Stimulated activated effector memory CD8-positive, alpha-beta T cell treated with anti-CD3 and anti-CD28 coated beads, Interleukin-12 subunit alpha, Interleukin-12 subunit beta, amount 100 ng/mL, for 72 hours (primary cell): Measurements from ENCODE around the gene MADCAM1.

Experiments used
- ATAC-seq: fragments of 150-1000 bp; cut with Tn5 transposase; 2 replicates; pipeline ENCODE4 v1.10.0; 2021
- DNase-seq, 2 donors: peaks; one replicate each; pipeline ENCODE4 v3.0.0; 2021 to 2022; ENCODE audit warnings: low spot score in 2 of 2
- H3K27ac Mint-ChIP-seq: one replicate; pipeline ENCODE4 v1.8.0; 2022; ENCODE audit warnings: mild to moderate bottlenecking, mixed read lengths
- H3K36me3 Mint-ChIP-seq: one replicate; pipeline ENCODE4 v1.8.0; 2022; ENCODE audit warnings: mild to moderate bottlenecking, mixed read lengths
- H3K4me1 Mint-ChIP-seq: one replicate; pipeline ENCODE4 v1.8.0; 2022; ENCODE audit warnings: mixed read lengths
- H3K4me3 Mint-ChIP-seq: one replicate; pipeline ENCODE4 v1.8.0; 2022; ENCODE audit warnings: mild to moderate bottlenecking, mixed read lengths
- H3K9me3 Mint-ChIP-seq: one replicate; pipeline ENCODE4 v1.8.0; 2022; ENCODE audit warnings: mixed read lengths

Gene MADCAM1

GRCh38 chr19:492091-492531 lies 4.2 kb upstream of the MADCAM1 start:
- H3K36me3 Mint-ChIP-seq: peaks cover 20% of the 10 kb centered on the region
- no peak for DNase-seq
- ATAC-seq: no peak
- H3K27ac Mint-ChIP-seq: no peak overlapping the region
- H3K4me1 Mint-ChIP-seq: peaks cover 12% of the 10 kb centered on the region
- no peak overlapping the region for H3K4me3 Mint-ChIP-seq
- H3K9me3 Mint-ChIP-seq: no peaks in the 10 kb centered on the region

DNA sequence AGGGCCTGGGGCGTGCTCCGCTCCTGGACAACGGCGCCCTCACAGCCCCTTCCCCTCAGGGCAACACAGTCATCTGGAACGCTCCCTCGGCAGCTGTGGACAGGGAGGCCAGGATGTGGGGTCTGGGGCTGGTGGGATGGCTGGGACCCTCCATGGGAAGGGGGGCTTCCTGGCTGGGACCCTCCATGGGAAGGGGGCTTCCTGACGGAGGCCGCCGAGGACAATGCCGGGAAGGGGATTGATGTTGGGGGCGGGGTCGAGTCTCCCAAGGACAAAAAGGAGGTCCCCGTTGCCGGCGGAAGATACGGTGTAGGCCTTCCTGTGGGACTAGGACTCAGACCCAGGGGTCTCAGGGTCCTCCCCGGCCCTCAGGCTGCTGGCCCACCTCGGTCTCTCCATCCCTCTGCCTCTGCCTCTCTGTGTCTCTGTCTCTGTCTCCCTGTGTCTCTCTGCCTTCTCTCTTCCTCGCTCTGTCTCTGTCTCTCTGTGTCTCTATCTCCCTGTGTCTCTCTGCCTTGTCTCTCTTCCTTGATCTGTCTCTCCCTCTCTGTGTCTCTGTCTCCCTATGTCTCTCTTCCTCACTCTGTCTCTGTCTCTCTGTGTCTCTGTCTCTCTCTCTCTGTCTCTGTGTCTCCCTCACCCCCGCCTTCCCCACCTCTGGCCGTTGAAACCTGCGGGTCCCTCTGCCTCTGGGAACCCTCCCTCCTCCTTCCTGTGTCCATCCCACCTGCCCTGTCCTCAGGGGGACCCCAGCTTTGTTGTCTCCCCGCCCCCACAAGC lies 2.7 kb upstream of the MADCAM1 start:
- Mint-ChIP-seq H3K4me1 (peaks cover 12% of the 10 kb centered on the region), H3K36me3 (peaks cover 19% of the 10 kb centered on the region), H3K9me3 (no peaks in the 10 kb centered on the region), H3K27ac (peak overlapping the region; percentile 63), H3K4me3 (no peak overlapping the region)
- ATAC-seq (no peak), DNase-seq (no peak)

DNA sequence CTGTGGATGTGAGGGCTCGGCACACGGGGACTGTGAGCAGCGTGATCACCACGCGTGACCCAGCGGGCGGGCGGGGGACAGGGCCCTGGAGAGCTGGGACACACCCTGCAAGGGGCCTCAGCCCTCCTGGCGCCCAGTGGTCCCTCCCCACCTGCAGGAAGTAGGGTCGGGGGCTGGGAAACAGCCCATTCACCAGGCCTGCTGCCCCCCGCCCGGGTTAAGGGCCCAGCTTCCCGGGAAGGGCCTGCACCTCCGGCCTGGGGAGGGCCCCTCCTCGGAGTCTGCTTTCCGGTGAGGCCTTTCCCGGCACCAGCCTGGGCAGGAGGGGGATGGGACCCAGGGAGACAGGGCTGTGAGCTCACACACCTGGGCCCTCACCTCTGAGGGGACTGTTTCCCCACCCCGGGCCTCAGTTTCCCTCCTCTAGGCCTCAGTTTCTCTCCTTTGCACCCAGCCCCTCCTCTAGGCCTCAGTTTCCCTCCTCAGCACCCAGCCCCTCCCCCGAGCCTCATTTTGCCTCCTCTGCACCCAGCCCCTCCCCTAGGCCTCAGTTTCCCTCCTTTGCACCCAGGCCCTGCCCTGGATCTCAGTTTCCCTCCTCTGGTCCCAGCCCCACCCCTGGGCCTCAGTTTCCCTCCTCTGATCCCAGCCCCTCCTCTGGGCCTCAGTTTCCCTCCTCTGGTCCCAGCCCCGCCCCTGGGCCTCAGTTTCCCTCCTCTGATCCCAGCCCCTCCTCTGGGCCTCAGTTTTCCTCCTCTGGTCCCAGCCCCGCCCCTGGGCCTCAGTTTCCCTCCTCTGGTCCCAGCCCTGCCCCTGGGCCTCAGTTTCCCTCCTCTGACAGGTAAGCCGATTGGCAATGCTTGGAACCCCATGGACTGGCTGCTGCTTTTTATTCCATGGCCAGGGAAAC lies 1.9 kb upstream of the MADCAM1 start:
- H3K36me3 Mint-ChIP-seq: peaks cover 24% of the 10 kb centered on the region
- H3K4me3 Mint-ChIP-seq: no peak overlapping the region
- ATAC-seq: no peak

GRCh38 chr19:495081-495401 lies 1.2 kb upstream of the MADCAM1 start:
- Mint-ChIP-seq H3K36me3 (peaks cover 21% of the 10 kb centered on the region), H3K27ac (no peak overlapping the region), H3K4me3 (no peak overlapping the region), H3K4me1 (peaks cover 12% of the 10 kb centered on the region), H3K9me3 (no peaks in the 10 kb centered on the region)
- ATAC-seq (no peak), DNase-seq (no peak)

More for the DNA sequence above, 1.9 kb upstream of the MADCAM1 start:
- no peaks in the 10 kb centered on the region for H3K9me3 Mint-ChIP-seq
- DNase-seq: no peak
- peak overlapping the region; percentile 63 for H3K27ac Mint-ChIP-seq
- peaks cover 12% of the 10 kb centered on the region for H3K4me1 Mint-ChIP-seq

DNA sequence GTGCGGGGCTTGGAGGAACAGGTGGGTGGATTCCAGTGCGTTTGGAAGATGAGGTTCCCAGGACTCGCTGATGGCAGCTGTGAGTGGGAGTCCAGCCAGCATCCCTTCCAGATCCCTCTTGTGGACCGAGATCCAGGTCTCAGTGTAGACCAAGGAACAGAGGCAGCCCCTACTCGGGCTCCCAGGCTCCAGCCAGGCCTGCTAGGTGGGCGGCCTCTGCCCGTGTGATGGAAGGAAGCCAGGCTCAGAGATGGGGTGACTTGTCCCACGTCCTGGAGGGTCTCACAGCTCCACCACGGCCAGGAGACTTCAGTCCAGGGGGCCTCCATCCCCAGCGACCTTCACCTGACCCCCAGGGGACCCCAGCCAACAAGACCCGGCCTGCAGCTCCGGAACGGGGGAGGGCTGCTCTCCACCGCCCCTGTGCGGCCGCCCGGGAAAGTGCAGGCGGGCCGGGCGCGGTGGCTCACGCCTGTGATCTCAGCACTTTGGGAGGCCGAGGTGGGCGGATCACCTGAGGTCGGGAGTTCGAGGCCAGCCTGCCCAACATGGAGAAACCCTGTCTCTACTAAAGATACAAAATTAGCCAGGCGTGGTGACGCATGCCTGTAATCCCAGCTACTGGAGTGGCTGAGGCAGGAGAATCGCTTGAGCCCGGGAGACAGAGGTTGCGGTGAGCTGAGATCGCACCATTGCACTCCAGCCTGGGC lies 729 bp upstream of the MADCAM1 start:
- H3K36me3 Mint-ChIP-seq: peaks cover 21% of the 10 kb centered on the region
- H3K4me1 Mint-ChIP-seq: peaks cover 12% of the 10 kb centered on the region
- H3K4me3 Mint-ChIP-seq: no peak overlapping the region
- ATAC-seq (peak; percentile 42), DNase-seq (peak; percentile 65 to 88)
- no peaks in the 10 kb centered on the region for H3K9me3 Mint-ChIP-seq
- no peak overlapping the region for H3K27ac Mint-ChIP-seq

DNA sequence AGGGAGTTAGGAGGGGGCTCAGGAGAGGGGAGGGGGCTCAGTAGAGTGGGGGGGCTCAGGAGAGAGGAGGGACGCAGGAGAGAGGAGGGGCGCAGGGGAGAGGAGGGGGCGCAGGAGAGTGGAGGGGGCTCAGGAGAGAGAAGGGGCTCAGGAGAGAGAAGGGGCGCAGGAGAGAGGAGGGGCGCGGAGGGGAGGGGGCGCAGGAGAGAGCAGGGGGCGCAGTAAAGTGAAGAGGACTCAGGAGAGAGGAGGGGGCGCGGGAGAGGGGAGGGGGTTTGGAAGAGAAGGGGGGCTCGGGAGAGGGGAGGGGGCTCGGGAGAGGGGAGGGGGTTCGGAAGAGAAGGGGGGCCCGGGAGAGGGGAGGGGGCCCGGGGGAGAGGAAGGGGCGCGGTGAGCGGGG lies 700 bp downstream of the MADCAM1 start:
- no peak overlapping the region for H3K4me3 Mint-ChIP-seq
- H3K27ac Mint-ChIP-seq: no peak overlapping the region
- no peak for ATAC-seq
- peaks cover 21% of the 10 kb centered on the region for H3K36me3 Mint-ChIP-seq
- peaks cover 12% of the 10 kb centered on the region for H3K4me1 Mint-ChIP-seq
- H3K9me3 Mint-ChIP-seq: no peaks in the 10 kb centered on the region
- no peak for DNase-seq

- Mint-ChIP-seq H3K4me1 (peaks cover 12% of the 10 kb centered on the region), H3K36me3 (peaks cover 21% of the 10 kb centered on the region), H3K27ac (no peak overlapping the region), H3K9me3 (no peaks in the 10 kb centered on the region), H3K4me3 (no peak overlapping the region)
- ATAC-seq (peak; percentile 6), DNase-seq (no peak)
Observed at GRCh38 chr19:497491-497868, 1.2 kb downstream of the MADCAM1 start.

GRCh38 chr19:497869-498510 lies 1.7 kb downstream of the MADCAM1 start:
- Mint-ChIP-seq H3K4me1 (peaks cover 9% of the 10 kb centered on the region), H3K27ac (no peak overlapping the region), H3K4me3 (peak overlapping the region; percentile 17), H3K36me3 (peaks cover 18% of the 10 kb centered on the region), H3K9me3 (no peaks in the 10 kb centered on the region)
- DNase-seq (no peak), ATAC-seq (peak; percentile 39)

DNA sequence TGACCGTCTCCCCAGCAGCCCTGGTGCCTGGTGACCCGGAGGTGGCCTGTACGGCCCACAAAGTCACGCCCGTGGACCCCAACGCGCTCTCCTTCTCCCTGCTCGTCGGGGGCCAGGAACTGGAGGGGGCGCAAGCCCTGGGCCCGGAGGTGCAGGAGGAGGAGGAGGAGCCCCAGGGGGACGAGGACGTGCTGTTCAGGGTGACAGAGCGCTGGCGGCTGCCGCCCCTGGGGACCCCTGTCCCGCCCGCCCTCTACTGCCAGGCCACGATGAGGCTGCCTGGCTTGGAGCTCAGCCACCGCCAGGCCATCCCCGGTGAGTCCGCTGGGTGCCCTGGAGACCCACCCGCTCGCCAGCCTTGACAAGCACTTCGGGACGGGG lies 2.2 kb downstream of the MADCAM1 start:
- DNase-seq: no peak
- no peak overlapping the region for H3K27ac Mint-ChIP-seq
- peak overlapping the region; percentile 17 for H3K4me3 Mint-ChIP-seq
- H3K36me3 Mint-ChIP-seq: peaks cover 16% of the 10 kb centered on the region
- no peaks in the 10 kb centered on the region for H3K9me3 Mint-ChIP-seq
- ATAC-seq: peak; percentile 27
- peaks cover 6% of the 10 kb centered on the region for H3K4me1 Mint-ChIP-seq

DNA sequence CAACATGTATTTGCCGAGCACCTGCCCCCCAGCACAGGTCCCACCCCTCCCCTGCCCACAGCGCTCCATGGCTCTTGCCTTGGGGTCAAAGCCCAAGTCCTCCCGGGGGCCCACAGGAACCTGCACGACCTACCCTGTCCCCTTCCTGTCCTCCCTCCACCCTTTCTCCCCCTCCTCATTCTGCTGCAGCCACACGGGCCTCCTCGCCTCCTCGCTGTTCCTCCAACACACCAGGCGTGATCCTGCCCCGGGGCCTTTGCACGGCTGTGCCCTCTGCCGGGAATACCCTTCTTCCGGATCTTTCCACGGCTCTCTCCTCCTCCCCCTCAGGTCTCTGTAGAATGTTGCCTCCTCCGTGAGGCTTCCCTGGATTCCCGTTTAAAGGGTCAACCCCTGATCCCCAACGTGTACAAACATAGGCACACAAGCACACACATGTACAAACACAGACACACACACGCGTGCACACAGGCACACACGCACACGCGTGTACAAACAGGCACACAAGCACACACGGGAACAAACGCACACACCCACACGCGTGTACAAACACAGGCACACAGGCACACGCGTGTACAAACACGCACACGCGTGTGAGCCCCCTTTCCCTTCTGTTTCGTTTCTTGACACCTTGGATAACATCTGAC lies 2.8 kb downstream of the MADCAM1 start:
- no peaks in the 10 kb centered on the region for H3K4me1 Mint-ChIP-seq
- peaks cover 16% of the 10 kb centered on the region for H3K36me3 Mint-ChIP-seq
- DNase-seq: no peak
- H3K9me3 Mint-ChIP-seq: no peaks in the 10 kb centered on the region
- H3K27ac Mint-ChIP-seq: no peak overlapping the region
- no peak for ATAC-seq
- H3K4me3 Mint-ChIP-seq: no peak overlapping the region

DNA sequence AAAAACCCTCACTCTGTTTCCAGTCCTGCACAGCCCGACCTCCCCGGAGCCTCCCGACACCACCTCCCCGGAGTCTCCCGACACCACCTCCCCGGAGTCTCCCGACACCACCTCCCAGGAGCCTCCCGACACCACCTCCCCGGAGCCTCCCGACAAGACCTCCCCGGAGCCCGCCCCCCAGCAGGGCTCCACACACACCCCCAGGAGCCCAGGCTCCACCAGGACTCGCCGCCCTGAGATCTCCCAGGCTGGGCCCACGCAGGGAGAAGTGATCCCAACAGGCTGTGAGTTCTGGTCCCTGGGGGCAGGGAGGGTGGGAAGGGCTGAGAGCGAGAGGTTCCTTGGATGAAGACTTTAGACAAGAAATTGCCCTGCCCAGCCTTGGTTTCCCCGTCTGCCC lies 5.4 kb downstream of the MADCAM1 start:
- H3K4me1 Mint-ChIP-seq: peaks cover 5% of the 10 kb centered on the region
- H3K4me3 Mint-ChIP-seq: no peak overlapping the region
- DNase-seq (no peak), ATAC-seq (no peak)
- no peak overlapping the region for H3K27ac Mint-ChIP-seq
- no peaks in the 10 kb centered on the region for H3K9me3 Mint-ChIP-seq
- peaks cover 21% of the 10 kb centered on the region for H3K36me3 Mint-ChIP-seq

GRCh38 chr19:504616-505015 lies 8.3 kb downstream of the MADCAM1 start:
- peaks cover 20% of the 10 kb centered on the region for H3K36me3 Mint-ChIP-seq
- H3K4me1 Mint-ChIP-seq: peaks cover 24% of the 10 kb centered on the region
- ATAC-seq (no peak), DNase-seq (no peak)
- H3K9me3 Mint-ChIP-seq: no peaks in the 10 kb centered on the region
- H3K4me3 Mint-ChIP-seq: no peak overlapping the region
- H3K27ac Mint-ChIP-seq: no peak overlapping the region

DNA sequence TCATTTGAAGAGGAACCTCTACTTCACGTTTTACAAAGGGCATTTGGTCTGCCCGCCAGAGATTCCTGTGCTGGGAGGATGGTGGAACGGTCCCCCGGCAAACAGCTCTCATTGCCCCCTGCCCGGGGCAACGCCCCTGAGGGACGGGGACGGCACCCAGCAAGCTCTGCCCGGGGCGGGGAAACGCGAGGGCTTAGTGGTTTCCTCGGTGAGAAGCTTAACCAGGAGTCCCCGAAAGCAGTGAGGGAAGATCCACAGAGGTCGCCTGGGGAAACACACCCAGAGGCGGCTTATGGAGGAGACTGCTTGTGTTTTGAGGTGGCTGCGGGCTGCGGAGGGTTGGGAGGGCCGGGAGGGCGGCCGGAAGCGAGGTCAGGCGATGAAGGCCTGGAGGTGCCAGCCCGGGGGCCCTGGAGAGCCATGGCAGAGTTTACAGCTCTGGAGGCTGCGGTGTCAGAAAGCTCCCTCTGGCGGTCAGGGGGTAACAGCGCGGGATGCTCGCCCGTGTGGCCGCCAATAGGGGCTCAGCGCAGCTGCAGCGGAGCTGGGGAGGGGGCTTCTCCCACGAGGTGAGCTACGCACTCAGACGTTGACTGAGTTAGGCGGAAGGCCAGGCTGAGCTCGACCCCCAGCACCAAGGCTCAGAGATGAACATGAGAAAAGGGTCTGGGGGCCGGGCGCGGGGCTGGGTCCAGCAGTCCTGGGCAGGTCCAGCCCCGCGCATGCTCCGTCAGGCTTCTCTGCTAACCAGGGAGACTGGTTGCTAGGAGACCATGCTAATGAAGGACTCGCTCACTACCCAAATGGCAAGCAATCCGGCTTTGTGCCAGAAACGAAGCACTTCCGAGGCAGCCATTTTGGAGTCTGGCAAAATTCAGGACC lies 10.4 kb downstream of the MADCAM1 start:
- DNase-seq (peak; percentile 88 to 98), ATAC-seq (peak; percentile 83)
- H3K36me3 Mint-ChIP-seq: peaks cover 32% of the 10 kb centered on the region
- H3K4me1 Mint-ChIP-seq: peaks cover 40% of the 10 kb centered on the region
- H3K9me3 Mint-ChIP-seq: no peaks in the 10 kb centered on the region
- H3K4me3 Mint-ChIP-seq: peak overlapping the region; percentile 91
- peak overlapping the region; percentile 100 for H3K27ac Mint-ChIP-seq
